NCI-H345 (cell line): ENCODE results near the gene EAPP.
"Not testable (repeated sequence)": the region's sequence is repeated elsewhere in the genome, so short reads cannot be mapped to it uniquely, and the experiment has no call there.

Experiments
- DNase-seq: peaks from one replicate; lab custom pipeline; 2025; lab: John Stamatoyannopoulos, UW

Gene EAPP

GRCh38 chr14:34482463-34482862 is 57.0 kb downstream of the EAPP start:
- no peak for DNase-seq

GRCh38 chr14:34479694-34480093 is 59.8 kb downstream of the EAPP start:
- DNase-seq, result no peak

- DNase-seq, result no peak
Measured at GRCh38 chr14:34478261-34478660, 61.2 kb downstream of the EAPP start.

GRCh38 chr14:34476036-34476435 is 63.5 kb downstream of the EAPP start:
- not testable (repeated sequence) for DNase-seq

GRCh38 chr14:34475163-34475562 is 64.3 kb downstream of the EAPP start:
- no peak for DNase-seq

GRCh38 chr14:34474187-34474679 is 65.3 kb downstream of the EAPP start:
- DNase-seq, result no peak

GRCh38 chr14:34472706-34473279 is 66.7 kb downstream of the EAPP start:
- no peak for DNase-seq

- DNase-seq, result no peak
Measured at GRCh38 chr14:34470319-34470718, 69.2 kb downstream of the EAPP start.

- DNase-seq, result no peak
Measured at GRCh38 chr14:34466691-34467090, 72.8 kb downstream of the EAPP start.
